GM18858 (cell line): ENCODE results near the gene KRTAP25-1.

Source experiments
- ATAC-seq: cut with Tn5 transposase; IDR thresholded peaks from one replicate; pipeline ENCODE4 v1.9.1; 2021; ENCODE audit not compliant: unreplicated experiment

The KRTAP25-1 gene

GRCh38 chr21:30251781-30252180, 37.5 kb downstream of the KRTAP25-1 start:
- ATAC-seq, result no peak

DNA sequence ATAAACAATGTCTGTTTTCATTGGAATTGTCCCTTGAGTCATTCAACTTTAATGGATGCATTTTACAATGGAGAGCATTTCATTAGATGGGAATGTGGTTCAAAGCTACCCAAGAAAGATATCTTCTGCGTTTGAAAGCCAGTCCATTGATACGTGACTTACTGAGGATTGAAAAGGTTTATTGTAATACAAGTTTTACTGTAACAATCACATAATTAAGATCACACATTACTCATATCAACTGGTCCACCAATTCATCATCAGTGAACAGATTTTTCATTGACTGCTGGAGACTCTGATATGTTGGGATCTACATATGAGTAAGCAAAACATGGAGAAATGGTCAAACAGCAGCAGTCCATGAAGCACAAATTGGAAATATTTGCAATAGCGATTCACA, 39.4 kb downstream of the KRTAP25-1 start:
- ATAC-seq, result no peak

- ATAC-seq, result no peak
Observed at GRCh38 chr21:30248844-30249243, 40.5 kb downstream of the KRTAP25-1 start.

- ATAC-seq, result no peak
Observed at GRCh38 chr21:30245061-30245460, 44.3 kb downstream of the KRTAP25-1 start.

- no peak for ATAC-seq
Observed at GRCh38 chr21:30243691-30244090, 45.6 kb downstream of the KRTAP25-1 start.

- ATAC-seq, result no peak
Observed at GRCh38 chr21:30240661-30241060, 48.7 kb downstream of the KRTAP25-1 start.
